ENCODE measurements around the gene MYO5B.
A peak's percentile ranks its signal among the peaks of the same experiment; 100 is the strongest.

GRCh38 chr18:49813319-49814146, 381.4 kb downstream of the MYO5B start, which contains the start of gene ACAA2:
- TF ChIP-seq CTCF (IDR thresholded peaks at IDR 0.05) (no peak), POLR2A (IDR thresholded peaks at IDR 0.05) (peak in 1 of 2 donors; percentile 42)

All from lower leg skin (tissue), 3 donors.